GM20000 (cell line): Measurements from ENCODE around the gene TNIK.

ENCODE experiments used
- DNase-seq: peaks from one replicate; pipeline ENCODE4 v3.0.0; 2012; ENCODE audit warnings: low spot score
- CTCF ChIP-seq: IDR thresholded peaks from 2 replicates; pipeline ENCODE4 v1.5.1; 2012; ENCODE audit warnings: mild to moderate bottlenecking, control low read depth; ENCODE audit errors: extremely low read depth, missing control alignments

TNIK gene

DNA sequence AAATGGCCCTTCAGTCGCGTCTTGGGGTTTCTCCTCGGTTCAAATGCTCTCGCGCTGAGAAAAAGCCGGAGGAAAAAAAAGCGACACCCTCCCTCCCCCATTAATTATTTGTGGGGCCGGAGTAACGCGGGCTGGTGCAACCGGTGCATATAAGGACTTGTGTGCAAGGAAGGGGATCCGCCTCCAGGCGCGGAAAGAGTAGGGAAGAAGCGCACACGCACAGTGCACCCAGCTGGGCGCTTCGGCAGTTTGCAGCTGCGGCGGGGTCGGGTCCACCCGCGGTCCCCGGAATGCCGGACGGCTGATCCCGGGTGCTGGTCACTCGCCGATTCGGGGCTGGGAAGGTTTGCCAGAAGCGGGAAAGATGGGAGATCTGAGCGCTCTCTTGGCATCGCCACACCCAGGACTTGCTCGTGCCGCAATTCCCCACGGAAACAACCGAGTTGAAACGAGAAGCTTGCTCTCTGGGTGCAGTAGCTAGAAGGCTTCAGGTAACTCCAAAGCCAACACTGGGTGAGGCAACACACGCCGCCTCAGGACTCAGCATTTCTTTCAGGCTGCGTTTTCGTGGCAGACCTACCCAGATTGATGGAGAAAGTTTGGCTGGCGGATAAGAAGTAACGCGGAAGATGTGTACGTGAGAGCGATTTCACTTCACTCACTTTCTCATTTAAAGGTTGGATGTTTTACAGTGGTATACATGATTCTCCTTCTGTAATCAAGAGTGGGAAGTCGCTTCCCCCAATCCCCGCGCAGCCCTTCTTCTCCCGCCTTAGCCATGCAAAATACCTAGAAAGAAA lies 720 bp upstream of the TNIK start:
- DNase-seq = peak; percentile 53
- TF ChIP-seq CTCF = no peak

DNA sequence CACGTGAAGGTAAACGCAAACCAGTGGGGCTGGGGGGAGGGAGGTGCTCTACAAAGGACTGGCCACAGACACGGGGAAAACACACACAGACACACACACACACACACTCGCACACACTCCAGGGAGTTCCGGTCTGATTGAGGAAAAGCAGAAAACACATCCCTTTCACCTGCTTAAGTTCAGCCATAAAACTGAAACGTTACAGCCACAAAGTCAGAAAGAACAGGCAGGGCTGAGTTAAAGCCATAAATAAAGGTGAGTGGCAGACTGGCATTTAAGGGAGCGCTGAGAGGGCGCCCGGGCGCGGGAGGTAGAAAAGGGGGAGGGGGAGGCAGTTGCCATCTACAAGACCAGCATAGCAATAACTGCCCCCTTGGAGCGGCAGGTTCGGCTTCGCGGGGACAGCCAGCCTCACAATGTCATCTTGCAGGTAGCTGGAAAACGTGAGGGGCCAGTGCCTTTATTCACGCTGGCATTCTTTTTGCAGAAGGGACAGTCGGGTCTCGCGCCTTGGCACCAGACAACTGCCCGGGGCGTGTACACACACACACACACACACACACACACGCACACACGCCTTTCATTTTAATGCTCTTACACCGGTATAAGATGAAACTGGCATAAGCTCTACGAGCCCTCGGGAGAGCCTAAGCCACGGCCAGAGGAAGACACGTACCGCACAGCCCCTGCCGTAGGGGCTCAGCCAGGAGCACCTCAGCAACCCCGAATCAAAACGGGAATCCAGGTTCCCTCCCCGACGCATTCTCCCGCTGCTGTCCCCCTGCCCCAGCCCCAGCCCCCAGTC lies 866 bp downstream of the TNIK start:
- peak; percentile 27 for DNase-seq
- no peak for TF ChIP-seq CTCF

GRCh38 chr3:171458864-171459136 lies 1.4 kb downstream of the TNIK start:
- DNase-seq = no peak
- TF ChIP-seq CTCF = no peak

DNA sequence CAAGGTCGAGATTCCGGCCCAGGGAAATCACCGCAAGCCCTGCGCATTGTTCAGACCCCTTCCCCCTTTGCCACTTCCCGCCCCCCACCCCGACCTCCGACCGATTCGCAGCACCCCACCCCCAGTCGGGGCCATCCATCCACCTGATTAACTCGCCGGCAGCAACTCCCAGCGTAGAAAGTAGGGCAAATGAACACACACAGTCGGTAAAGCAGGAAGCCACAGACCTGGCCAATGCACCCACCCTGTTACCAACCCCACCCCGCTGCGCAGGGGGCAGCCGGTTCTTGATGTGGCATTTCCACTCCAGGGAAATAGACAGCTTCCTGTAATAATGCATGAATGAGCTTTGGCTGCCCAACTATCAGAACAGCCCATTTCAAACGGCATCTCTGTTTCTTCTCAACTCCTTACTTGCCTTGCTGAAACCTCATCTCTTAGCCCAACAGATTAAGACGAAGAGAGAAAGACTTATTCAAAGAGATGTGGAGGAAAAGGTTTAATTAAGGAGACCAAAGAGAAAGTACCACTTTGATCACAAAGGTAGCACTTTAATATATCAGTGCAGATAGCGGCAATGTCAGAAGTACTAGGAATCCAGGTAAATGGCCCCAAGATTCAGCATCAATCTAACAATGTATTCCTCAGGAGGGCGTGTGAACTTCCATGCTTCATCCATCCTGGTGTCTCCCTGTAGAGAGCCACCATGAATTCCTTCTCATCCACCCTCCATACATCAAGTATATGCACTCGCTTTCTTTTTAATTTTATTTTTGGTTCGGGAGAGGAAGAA lies 1.9 kb downstream of the TNIK start:
- no peak for TF ChIP-seq CTCF
- DNase-seq = no peak

DNA sequence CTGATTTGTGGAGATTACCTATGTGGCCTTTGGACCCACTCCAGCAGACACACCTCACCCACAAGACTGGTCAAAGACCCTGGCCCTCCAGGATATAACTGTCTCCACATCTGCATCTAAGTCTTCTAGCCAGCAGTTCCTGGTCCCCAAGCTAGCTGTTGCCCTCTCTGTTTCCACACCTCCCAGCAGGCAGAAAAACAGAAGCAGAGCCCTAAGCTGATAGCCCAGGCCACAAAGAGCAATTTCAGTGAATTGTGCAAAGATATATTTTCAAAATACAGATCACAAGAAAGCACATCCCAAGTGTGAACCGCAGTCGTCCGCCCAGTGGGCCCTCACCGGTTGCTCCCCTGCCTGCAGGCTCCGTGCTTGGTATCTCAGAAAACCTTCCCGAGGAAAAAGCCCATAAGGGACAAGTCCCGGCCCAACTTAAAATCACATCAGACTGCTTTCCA lies 2.6 kb downstream of the TNIK start:
- TF ChIP-seq CTCF = no peak
- DNase-seq = no peak

GRCh38 chr3:171456765-171457606 lies 3.2 kb downstream of the TNIK start:
- no peak for DNase-seq
- no peak for TF ChIP-seq CTCF
